CD4-positive, alpha-beta T cell (primary cell): Measurements from ENCODE around the gene CLEC2B. TPM values are rescaled to one million over a fixed set of nuclear protein-coding genes. Genes with fewer than 3 reads are reported as not detected.

ENCODE experiments used
- ATAC-seq: fragments of 200-7000 bp; cut with Tn5 transposase; one replicate; pipeline ENCODE4 v1.10.0; 2022; ENCODE audit warnings: mild to moderate bottlenecking; ENCODE audit not compliant: poor library complexity
- CTCF ChIA-PET: fragments of 350-600 bp; sonication (Branson Sonifier 250); formaldehyde crosslinking; loops from one replicate; lab custom pipeline; 2021; ENCODE audit warnings: antibody characterized with exemption, inconsistent platforms; lab: Charles Lee
- POLR2A ChIA-PET: fragments of 350-600 bp; sonication (Branson Sonifier 250); formaldehyde crosslinking; loops from one replicate; lab custom pipeline; 2021; ENCODE audit warnings: antibody characterized with exemption, inconsistent platforms; lab: Charles Lee
- DNase-seq, 14 experiments: peaks; one replicate each; pipeline ENCODE4 v3.0.0-alpha.2; 2013 to 2020; ENCODE audit warnings: mixed read lengths in 2 of 14
- H3K27ac ChIP-seq, 2 donors: one replicate each; pipeline versions ENCODE4 v1.5.1 to v1.7.0; 2013; ENCODE audit warnings: low read length in 2 of 2, low read depth in 1 of 2, mild to moderate bottlenecking in 1 of 2
- H3K27me3 ChIP-seq, 2 experiments: 1 replicate in 1 of 2; 2 replicates in 1 of 2; pipeline versions ENCODE4 v1.6.1 to v1.7.0; 2013; ENCODE audit warnings: low read length in 2 of 2, control low read depth in 1 of 2, mild to moderate bottlenecking in 1 of 2, moderate library complexity in 1 of 2; ENCODE audit not compliant: insufficient read depth in 2 of 2, control insufficient read depth in 1 of 2
- H3K36me3 ChIP-seq: one replicate; pipeline ENCODE4 v1.6.1; 2013; ENCODE audit warnings: low read length, control low read depth; ENCODE audit not compliant: insufficient read depth
- H3K4me1 ChIP-seq: one replicate; pipeline ENCODE4 v1.6.1; 2013; ENCODE audit warnings: low read length, control low read depth; ENCODE audit not compliant: insufficient read depth
- H3K4me3 ChIP-seq: one replicate; pipeline ENCODE4 v1.5.1; 2013; ENCODE audit warnings: mild to moderate bottlenecking, low read length, moderate library complexity
- H3K9me3 ChIP-seq, 2 experiments: 1 replicate in 1 of 2; 2 replicates in 1 of 2; pipeline versions ENCODE4 v1.6.1 to v1.7.0; 2013; ENCODE audit warnings: low read length in 2 of 2, mild to moderate bottlenecking in 2 of 2, control low read depth in 1 of 2, moderate library complexity in 1 of 2; ENCODE audit not compliant: control insufficient read depth in 1 of 2, insufficient read depth in 1 of 2
- H3K27ac Mint-ChIP-seq: one replicate; pipeline ENCODE4 v1.8.0; 2020; ENCODE audit warnings: mixed read lengths
- H3K27me3 Mint-ChIP-seq: one replicate; pipeline ENCODE4 v1.8.0; 2021; ENCODE audit warnings: mixed read lengths
- H3K36me3 Mint-ChIP-seq: one replicate; pipeline ENCODE4 v1.8.0; 2021; ENCODE audit warnings: low read depth, mixed read lengths
- H3K4me1 Mint-ChIP-seq: one replicate; pipeline ENCODE4 v1.8.0; 2021; ENCODE audit warnings: low read depth, mixed read lengths
- H3K4me3 Mint-ChIP-seq: one replicate; pipeline ENCODE4 v1.8.0; 2020; ENCODE audit warnings: mild to moderate bottlenecking, mixed read lengths
- H3K9me3 Mint-ChIP-seq: one replicate; pipeline ENCODE4 v1.8.0; 2020; ENCODE audit warnings: mixed read lengths
- intact Hi-C, 2 experiments: fragments of 100-400 bp; cut with DNase I in 1 of 2; cut with micrococcal nuclease in 1 of 2; formaldehyde crosslinking; loops; one replicate each; pipeline versions ENCODE4 v1.15.1 to v1.9.0; 2023 to 2025; cut with DNase I, micrococcal nuclease
- total RNA-seq, 174 experiments: library from RNA in 2 of 174; stranded (reverse) in 2 of 174; gene quantifications; one replicate each; pipeline ENCODE4 v1.2.3 and lab custom pipeline; 2021 to 2026
- TF ChIP-seq, protein P1 (sequence below): fragments of 200-600 bp; IDR thresholded peaks from one replicate; pipeline ENCODE4 v1.8.0; 2022; ENCODE audit warnings: antibody characterized with exemption, mild to moderate bottlenecking

Gene CLEC2B
- total RNA-seq, 2 experiments from 2014 or later = 152 to 155 TPM

DNA sequence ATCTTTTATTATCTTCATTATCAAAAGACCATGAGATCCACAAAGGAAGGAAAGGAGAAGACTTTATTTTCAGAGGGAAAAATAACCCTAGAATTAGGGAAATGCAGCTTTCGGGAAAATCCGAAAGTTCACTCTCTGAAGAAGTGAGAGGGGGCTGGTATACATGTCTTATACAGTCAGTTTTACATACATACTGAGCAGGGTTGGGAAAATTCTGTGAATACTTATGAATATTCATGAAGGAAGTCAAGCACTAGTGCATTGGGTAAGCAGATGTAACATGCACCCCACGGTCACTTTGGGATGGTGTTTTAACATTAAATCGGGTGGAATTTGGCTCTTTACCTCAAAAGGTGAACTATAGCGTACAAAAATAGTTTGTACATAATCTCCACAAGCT, 57.5 kb downstream of the CLEC2B start:
- H3K9me3 ChIP-seq = no peaks in the 10 kb centered on the region
- H3K27me3 Mint-ChIP-seq = no peaks in the 10 kb centered on the region
- H3K4me1 Mint-ChIP-seq = peaks cover 10% of the 10 kb centered on the region
- intact Hi-C loops = loop anchor here (5.0 to 10.0 kb wide), 3 partner anchors 53 to 381 kb away; partner anchors contain the start of gene CLEC2B (in 2 of the 2)
- no peak overlapping the region for H3K4me3 ChIP-seq
- no peak overlapping the region for H3K27ac Mint-ChIP-seq
- TF ChIP-seq, protein P1, sequence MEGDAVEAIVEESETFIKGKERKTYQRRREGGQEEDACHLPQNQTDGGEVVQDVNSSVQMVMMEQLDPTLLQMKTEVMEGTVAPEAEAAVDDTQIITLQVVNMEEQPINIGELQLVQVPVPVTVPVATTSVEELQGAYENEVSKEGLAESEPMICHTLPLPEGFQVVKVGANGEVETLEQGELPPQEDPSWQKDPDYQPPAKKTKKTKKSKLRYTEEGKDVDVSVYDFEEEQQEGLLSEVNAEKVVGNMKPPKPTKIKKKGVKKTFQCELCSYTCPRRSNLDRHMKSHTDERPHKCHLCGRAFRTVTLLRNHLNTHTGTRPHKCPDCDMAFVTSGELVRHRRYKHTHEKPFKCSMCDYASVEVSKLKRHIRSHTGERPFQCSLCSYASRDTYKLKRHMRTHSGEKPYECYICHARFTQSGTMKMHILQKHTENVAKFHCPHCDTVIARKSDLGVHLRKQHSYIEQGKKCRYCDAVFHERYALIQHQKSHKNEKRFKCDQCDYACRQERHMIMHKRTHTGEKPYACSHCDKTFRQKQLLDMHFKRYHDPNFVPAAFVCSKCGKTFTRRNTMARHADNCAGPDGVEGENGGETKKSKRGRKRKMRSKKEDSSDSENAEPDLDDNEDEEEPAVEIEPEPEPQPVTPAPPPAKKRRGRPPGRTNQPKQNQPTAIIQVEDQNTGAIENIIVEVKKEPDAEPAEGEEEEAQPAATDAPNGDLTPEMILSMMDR = no peak
- ATAC-seq (no peak), DNase-seq (no peak)
- no peaks in the 10 kb centered on the region for H3K9me3 Mint-ChIP-seq
- no peak overlapping the region for H3K27ac ChIP-seq
- H3K4me3 Mint-ChIP-seq = no peak overlapping the region
- H3K36me3 Mint-ChIP-seq = no peaks in the 10 kb centered on the region
- H3K36me3 ChIP-seq = no peaks in the 10 kb centered on the region
- H3K4me1 ChIP-seq = peaks cover 12% of the 10 kb centered on the region
- ChIA-PET CTCF (no interaction called here), POLR2A (interaction anchor here (1.6 kb wide), 1 partner anchor 58 kb away, joined by 4 read pairs; the partner anchor contains the start of gene CLEC2B)
- H3K27me3 ChIP-seq = peaks cover 0 to 5% of the 10 kb centered on the region in 2 experiments

DNA sequence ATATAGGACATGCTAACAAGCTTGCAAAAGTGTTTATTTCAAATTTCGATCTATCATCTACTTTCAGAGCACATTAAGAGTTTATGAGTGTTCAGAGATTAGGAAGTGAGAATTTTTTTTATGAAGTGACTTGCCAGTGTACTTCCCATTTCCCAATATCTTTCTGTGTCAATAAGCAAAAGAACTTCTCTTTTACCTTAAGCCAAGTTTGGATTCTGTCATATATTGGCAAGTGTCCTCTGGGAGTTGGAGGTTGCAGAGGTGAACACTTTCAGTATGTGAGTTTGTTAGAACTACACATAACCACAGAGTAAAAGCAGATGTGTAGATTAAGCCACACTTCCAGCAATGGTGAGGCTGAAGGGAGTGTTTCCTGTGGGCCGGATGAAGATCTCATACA, 58.5 kb downstream of the CLEC2B start:
- ChIA-PET CTCF (interaction anchor here (3.8 kb wide), 1 partner anchor 60 kb away, joined by 14 read pairs; no protein-coding TSS in a partner anchor), POLR2A (no interaction called here)
- H3K27me3 Mint-ChIP-seq = no peaks in the 10 kb centered on the region
- H3K36me3 Mint-ChIP-seq = no peaks in the 10 kb centered on the region
- H3K9me3 Mint-ChIP-seq = no peaks in the 10 kb centered on the region
- H3K27ac Mint-ChIP-seq = no peak overlapping the region
- DNase-seq = peak in 2 of 14 experiments; percentile 23 to 27
- no peak overlapping the region for H3K4me3 ChIP-seq
- intact Hi-C loops = loop anchor here (5.0 to 10.0 kb wide), 3 partner anchors 54 to 382 kb away; partner anchors contain the start of gene CLEC2B (in 2 of the 2)
- H3K36me3 ChIP-seq = no peaks in the 10 kb centered on the region
- H3K9me3 ChIP-seq = no peaks in the 10 kb centered on the region
- no peak overlapping the region for H3K27ac ChIP-seq
- H3K4me1 ChIP-seq = peaks cover 12% of the 10 kb centered on the region
- TF ChIP-seq, protein P1 = no peak
- no peak for ATAC-seq
- H3K27me3 ChIP-seq = peaks cover 5% of the 10 kb centered on the region in 2 experiments
- H3K4me1 Mint-ChIP-seq = peaks cover 10% of the 10 kb centered on the region
- no peak overlapping the region for H3K4me3 Mint-ChIP-seq

GRCh38 chr12:9809866-9810265, 59.3 kb downstream of the CLEC2B start:
- DNase-seq = no peak
- Mint-ChIP-seq H3K4me3 (no peak overlapping the region), H3K4me1 (peaks cover 10% of the 10 kb centered on the region), H3K36me3 (no peaks in the 10 kb centered on the region), H3K27ac (no peak overlapping the region), H3K9me3 (no peaks in the 10 kb centered on the region), H3K27me3 (no peaks in the 10 kb centered on the region)
- peaks cover 5% of the 10 kb centered on the region in 2 experiments for H3K27me3 ChIP-seq
- peaks cover 12% of the 10 kb centered on the region for H3K4me1 ChIP-seq
- H3K36me3 ChIP-seq = no peaks in the 10 kb centered on the region
- ChIA-PET CTCF (interaction anchor here (3.8 kb wide), 1 partner anchor 59 kb away, joined by 14 read pairs; no protein-coding TSS in a partner anchor), POLR2A (no interaction called here)
- TF ChIP-seq, protein P1 = no peak
- H3K27ac ChIP-seq = no peak overlapping the region
- intact Hi-C loops = loop anchor here (5.0 to 10.0 kb wide), 4 partner anchors 55 to 755 kb away; partner anchors contain the start of gene CLEC2B (in 2 of the 2)
- no peak for ATAC-seq
- no peak overlapping the region for H3K4me3 ChIP-seq
- no peaks in the 10 kb centered on the region for H3K9me3 ChIP-seq
